Neural cell (in vitro differentiated cells): ENCODE data around the gene DPH1. TPM values are rescaled to one million over a fixed set of nuclear protein-coding genes. Genes with fewer than 3 reads are reported as not detected.

Experiments
- H2AFZ ChIP-seq: fragments of 200-600, 300-800 bp; sonication (generic), shearing (Covaris generic); 2 replicates; pipeline ENCODE4 v1.6.0; 2014; ENCODE audit warnings: low read depth, mild to moderate bottlenecking, antibody characterized with exemption, low read length, moderate library complexity
- H3F3A ChIP-seq: fragments of 200-600 bp; shearing (Covaris generic); 2 replicates; pipeline ENCODE4 v1.6.1; 2016; ENCODE audit warnings: mild to moderate bottlenecking, moderate library complexity, mixed read lengths, antibody characterized with exemption, low read length; ENCODE audit not compliant: insufficient read depth, poor library complexity, severe bottlenecking
- H3K27ac ChIP-seq: fragments of 200-600, 300-800 bp; sonication (generic), shearing (Covaris generic); 2 replicates; pipeline ENCODE4 v1.5.1; 2014; ENCODE audit warnings: mild to moderate bottlenecking, low read length, moderate library complexity
- H3K27me3 ChIP-seq: fragments of 300-800, 200-600 bp; sonication (generic), shearing (Covaris generic); 2 replicates; pipeline ENCODE4 v1.6.0; 2014; ENCODE audit warnings: mild to moderate bottlenecking, low read depth, low read length, moderate library complexity; ENCODE audit not compliant: insufficient read depth
- H3K36me3 ChIP-seq: fragments of 300-800, 200-600 bp; sonication (generic), shearing (Covaris generic); 2 replicates; pipeline ENCODE4 v1.5.1; 2014; ENCODE audit warnings: mild to moderate bottlenecking, antibody characterized with exemption, low read length, moderate library complexity; ENCODE audit not compliant: insufficient read depth
- H3K4me2 ChIP-seq: fragments of 300-800, 200-600 bp; sonication (generic), shearing (Covaris generic); 2 replicates; pipeline ENCODE4 v1.6.0; 2014; ENCODE audit warnings: mild to moderate bottlenecking, low read length
- H3K4me3 ChIP-seq: fragments of 300-800, 200-600 bp; sonication (generic), shearing (Covaris generic); 2 replicates; pipeline ENCODE4 v1.5.1; 2014; ENCODE audit warnings: mild to moderate bottlenecking, low read length, moderate library complexity
- H3K79me2 ChIP-seq: fragments of 200-600 bp; shearing (Covaris generic); replicated peaks from 2 replicates; pipeline ENCODE4 v1.6.0; 2014; ENCODE audit warnings: mild to moderate bottlenecking, low read length, moderate library complexity; ENCODE audit not compliant: insufficient read depth
- H3K9ac ChIP-seq: fragments of 300-800, 200-600 bp; sonication (generic), shearing (Covaris generic); 2 replicates; pipeline ENCODE4 v1.6.1; 2016; ENCODE audit warnings: mild to moderate bottlenecking, low read length, mixed read lengths
- H3K9me2 ChIP-seq: fragments of 200-600 bp; shearing (Covaris generic); 2 replicates; pipeline ENCODE4 v1.6.1; 2016; ENCODE audit warnings: mild to moderate bottlenecking, low read length, mixed read lengths; ENCODE audit not compliant: insufficient read depth
- H3K9me3 ChIP-seq: fragments of 200-600, 300-800 bp; sonication (generic), shearing (Covaris generic); 2 replicates; pipeline ENCODE4 v1.6.1; 2016; ENCODE audit warnings: mild to moderate bottlenecking, mixed run types, low read length, moderate library complexity, mixed read lengths
- H4K20me1 ChIP-seq: fragments of 200-600 bp; shearing (Covaris generic); 2 replicates; pipeline ENCODE4 v1.6.1; 2016; ENCODE audit warnings: mild to moderate bottlenecking, mixed run types; ENCODE audit not compliant: insufficient read depth
- EP300 ChIP-seq: fragments of 450-650 bp; conservative IDR thresholded peaks from 2 replicates; pipeline ENCODE4 v1.6.1; 2014; ENCODE audit warnings: antibody characterized with exemption, mild to moderate bottlenecking, moderate library complexity; ENCODE audit not compliant: poor library complexity, severe bottlenecking
- EZH2 ChIP-seq: fragments of 200-600, 300-800 bp; shearing (Covaris generic), sonication (generic); IDR thresholded peaks from 2 replicates; pipeline ENCODE4 v1.6.1; 2014; ENCODE audit warnings: antibody characterized with exemption, low read length, borderline replicate concordance, mild to moderate bottlenecking; ENCODE audit not compliant: insufficient read depth, poor library complexity, severe bottlenecking
- MXI1 ChIP-seq: fragments of 450-650 bp; conservative IDR thresholded peaks from 2 replicates; pipeline ENCODE4 v1.6.1; 2014; ENCODE audit warnings: antibody characterized with exemption, mild to moderate bottlenecking; ENCODE audit not compliant: poor library complexity, severe bottlenecking
- POLR2AphosphoS5 ChIP-seq: IDR thresholded peaks from 2 replicates; pipeline ENCODE4 v1.6.1; 2012
- RAD21 ChIP-seq: fragments of 450-650 bp; conservative IDR thresholded peaks from 2 replicates; pipeline ENCODE4 v1.6.1; 2014; ENCODE audit warnings: antibody characterized with exemption, mild to moderate bottlenecking, moderate library complexity
- SMC3 ChIP-seq: fragments of 450-650 bp; conservative IDR thresholded peaks from 2 replicates; pipeline ENCODE4 v1.6.1; 2014; ENCODE audit warnings: antibody characterized with exemption, mild to moderate bottlenecking, moderate library complexity; ENCODE audit not compliant: poor library complexity
- TAF1 ChIP-seq: IDR thresholded peaks from 2 replicates; pipeline ENCODE4 v1.6.1; 2012; ENCODE audit warnings: low read depth
- polyA plus RNA-seq: library from polyadenylated mRNA; depleted of rRNA; stranded (reverse); fragments of >200 nt; gene quantifications from 2 replicates; pipeline ENCODE4 v1.2.3, GENCODE V29; 2014
- TF ChIP-seq, protein P1 (sequence below): IDR thresholded peaks from 2 replicates; pipeline ENCODE4 v1.6.1; 2012; ENCODE audit warnings: borderline replicate concordance
- TF ChIP-seq, protein P2 (sequence below): fragments of 450-650 bp; IDR thresholded peaks from 2 replicates; pipeline ENCODE4 v1.5.1; 2014; ENCODE audit warnings: antibody characterized with exemption, mild to moderate bottlenecking, moderate library complexity; ENCODE audit not compliant: poor library complexity, severe bottlenecking

DPH1 gene
- polyA plus RNA-seq, 1 donor from 2014 or later, result 44.8 TPM

DNA sequence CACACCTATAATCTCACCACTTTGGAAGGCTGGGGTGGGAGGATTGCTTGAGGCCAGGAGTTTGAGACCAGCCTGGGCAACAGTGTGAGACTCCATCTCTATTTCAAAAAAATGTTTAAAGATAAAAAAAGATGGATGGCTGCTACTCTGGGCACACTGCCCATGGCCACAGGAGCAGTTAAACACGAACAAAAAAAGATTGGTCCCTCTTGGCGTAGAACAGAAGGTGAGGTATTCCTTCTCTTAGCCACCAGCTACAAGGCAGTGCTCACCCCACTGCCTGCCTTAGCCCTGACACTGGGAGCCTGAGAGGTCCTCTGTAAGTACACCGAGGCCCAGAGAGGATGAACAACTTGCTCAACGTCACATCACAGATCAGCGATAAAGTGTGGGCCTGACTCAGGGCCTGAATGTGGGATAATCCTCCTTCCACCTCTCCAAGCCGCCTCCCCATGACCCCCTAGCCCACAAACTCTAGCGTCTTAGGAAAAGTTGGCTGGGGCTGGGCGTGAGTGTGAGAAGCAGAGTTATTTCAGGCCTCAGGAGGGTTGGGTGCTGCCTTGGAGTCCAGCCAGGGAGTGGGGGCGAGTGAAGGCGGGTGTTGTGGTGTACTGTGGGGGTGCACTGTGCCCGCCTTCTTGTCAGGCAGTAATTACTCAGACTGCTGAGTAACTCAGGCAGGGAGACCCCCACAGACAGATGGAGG, 2.3 kb upstream of the DPH1 start:
- H3K27ac ChIP-seq, result no peak overlapping the region

DNA sequence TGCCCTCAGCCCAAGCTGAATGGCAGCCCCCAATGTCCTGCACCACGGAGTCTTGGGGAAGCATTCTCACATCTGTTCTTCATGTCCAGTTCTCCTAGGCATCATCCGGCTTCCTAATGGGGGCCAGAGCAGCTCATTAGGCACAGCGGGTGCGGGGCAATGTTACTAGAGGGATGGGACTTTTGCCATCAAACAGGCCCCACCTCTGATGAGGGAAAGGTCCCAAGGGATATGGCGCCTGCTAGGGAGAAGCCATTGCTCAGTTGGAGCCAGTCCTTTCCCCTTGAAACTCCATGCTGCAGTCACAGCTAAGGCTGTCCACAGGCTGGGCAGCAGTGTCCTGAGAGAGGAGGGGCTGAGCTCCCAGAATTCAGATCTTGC, 1.7 kb upstream of the DPH1 start:
- H3K9ac ChIP-seq, result no peak overlapping the region
- H3K27ac ChIP-seq, result no peak overlapping the region
- H3K27me3 ChIP-seq, result peaks cover 24% of the 10 kb centered on the region
- H3F3A ChIP-seq, result no peaks in the 10 kb centered on the region
- H3K4me2 ChIP-seq, result no peak overlapping the region
- H3K9me2 ChIP-seq, result no peaks in the 10 kb centered on the region
- TF ChIP-seq TAF1, result no peak
- TF ChIP-seq EP300, result no peak
- no peak for TF ChIP-seq EZH2
- no peak for TF ChIP-seq MXI1
- TF ChIP-seq, protein P1, sequence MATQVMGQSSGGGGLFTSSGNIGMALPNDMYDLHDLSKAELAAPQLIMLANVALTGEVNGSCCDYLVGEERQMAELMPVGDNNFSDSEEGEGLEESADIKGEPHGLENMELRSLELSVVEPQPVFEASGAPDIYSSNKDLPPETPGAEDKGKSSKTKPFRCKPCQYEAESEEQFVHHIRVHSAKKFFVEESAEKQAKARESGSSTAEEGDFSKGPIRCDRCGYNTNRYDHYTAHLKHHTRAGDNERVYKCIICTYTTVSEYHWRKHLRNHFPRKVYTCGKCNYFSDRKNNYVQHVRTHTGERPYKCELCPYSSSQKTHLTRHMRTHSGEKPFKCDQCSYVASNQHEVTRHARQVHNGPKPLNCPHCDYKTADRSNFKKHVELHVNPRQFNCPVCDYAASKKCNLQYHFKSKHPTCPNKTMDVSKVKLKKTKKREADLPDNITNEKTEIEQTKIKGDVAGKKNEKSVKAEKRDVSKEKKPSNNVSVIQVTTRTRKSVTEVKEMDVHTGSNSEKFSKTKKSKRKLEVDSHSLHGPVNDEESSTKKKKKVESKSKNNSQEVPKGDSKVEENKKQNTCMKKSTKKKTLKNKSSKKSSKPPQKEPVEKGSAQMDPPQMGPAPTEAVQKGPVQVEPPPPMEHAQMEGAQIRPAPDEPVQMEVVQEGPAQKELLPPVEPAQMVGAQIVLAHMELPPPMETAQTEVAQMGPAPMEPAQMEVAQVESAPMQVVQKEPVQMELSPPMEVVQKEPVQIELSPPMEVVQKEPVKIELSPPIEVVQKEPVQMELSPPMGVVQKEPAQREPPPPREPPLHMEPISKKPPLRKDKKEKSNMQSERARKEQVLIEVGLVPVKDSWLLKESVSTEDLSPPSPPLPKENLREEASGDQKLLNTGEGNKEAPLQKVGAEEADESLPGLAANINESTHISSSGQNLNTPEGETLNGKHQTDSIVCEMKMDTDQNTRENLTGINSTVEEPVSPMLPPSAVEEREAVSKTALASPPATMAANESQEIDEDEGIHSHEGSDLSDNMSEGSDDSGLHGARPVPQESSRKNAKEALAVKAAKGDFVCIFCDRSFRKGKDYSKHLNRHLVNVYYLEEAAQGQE, result no peak
- TF ChIP-seq, protein P2, sequence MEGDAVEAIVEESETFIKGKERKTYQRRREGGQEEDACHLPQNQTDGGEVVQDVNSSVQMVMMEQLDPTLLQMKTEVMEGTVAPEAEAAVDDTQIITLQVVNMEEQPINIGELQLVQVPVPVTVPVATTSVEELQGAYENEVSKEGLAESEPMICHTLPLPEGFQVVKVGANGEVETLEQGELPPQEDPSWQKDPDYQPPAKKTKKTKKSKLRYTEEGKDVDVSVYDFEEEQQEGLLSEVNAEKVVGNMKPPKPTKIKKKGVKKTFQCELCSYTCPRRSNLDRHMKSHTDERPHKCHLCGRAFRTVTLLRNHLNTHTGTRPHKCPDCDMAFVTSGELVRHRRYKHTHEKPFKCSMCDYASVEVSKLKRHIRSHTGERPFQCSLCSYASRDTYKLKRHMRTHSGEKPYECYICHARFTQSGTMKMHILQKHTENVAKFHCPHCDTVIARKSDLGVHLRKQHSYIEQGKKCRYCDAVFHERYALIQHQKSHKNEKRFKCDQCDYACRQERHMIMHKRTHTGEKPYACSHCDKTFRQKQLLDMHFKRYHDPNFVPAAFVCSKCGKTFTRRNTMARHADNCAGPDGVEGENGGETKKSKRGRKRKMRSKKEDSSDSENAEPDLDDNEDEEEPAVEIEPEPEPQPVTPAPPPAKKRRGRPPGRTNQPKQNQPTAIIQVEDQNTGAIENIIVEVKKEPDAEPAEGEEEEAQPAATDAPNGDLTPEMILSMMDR, result no peak
- no peak for TF ChIP-seq POLR2AphosphoS5
- no peak for TF ChIP-seq RAD21
- no peak for TF ChIP-seq SMC3
- H3K9me3 ChIP-seq, result no peaks in the 10 kb centered on the region
- H3K36me3 ChIP-seq, result no peaks in the 10 kb centered on the region
- no peak overlapping the region for H3K4me3 ChIP-seq
- no peaks in the 10 kb centered on the region for H4K20me1 ChIP-seq
- H3K79me2 ChIP-seq, result no peaks in the 10 kb centered on the region
- H2AFZ ChIP-seq, result no peak overlapping the region

More for the DNA sequence above, 2.3 kb upstream of the DPH1 start:
- no peaks in the 10 kb centered on the region for H3K9me3 ChIP-seq
- no peak overlapping the region for H2AFZ ChIP-seq
- no peak overlapping the region for H3K4me2 ChIP-seq
- no peaks in the 10 kb centered on the region for H4K20me1 ChIP-seq
- no peaks in the 10 kb centered on the region for H3F3A ChIP-seq
- H3K79me2 ChIP-seq, result no peaks in the 10 kb centered on the region
- no peaks in the 10 kb centered on the region for H3K9me2 ChIP-seq
- peaks cover 24% of the 10 kb centered on the region for H3K27me3 ChIP-seq
- TF ChIP-seq MXI1 (no peak), RAD21 (no peak), TAF1 (no peak), SMC3 (no peak), POLR2AphosphoS5 (no peak), EP300 (no peak), EZH2 (no peak)
- TF ChIP-seq, protein P2, result no peak
- TF ChIP-seq, protein P1, result no peak
- H3K4me3 ChIP-seq, result no peak overlapping the region
- H3K36me3 ChIP-seq, result no peaks in the 10 kb centered on the region
- H3K9ac ChIP-seq, result no peak overlapping the region
